Calu3 (cell line): Measurements from ENCODE around the gene CMTR1. TPM values are rescaled to one million over a fixed set of nuclear protein-coding genes. Genes with fewer than 3 reads are reported as not detected.

Experiments
- BruUV-seq: library from RNA; stranded (reverse); fragments of 400-500 nt; replicated peaks from 2 replicates; lab custom pipeline; 2021; lab: Mats Ljungman, UMichigan
- CTCF ChIA-PET: fragments of 300-600 bp; sonication (Branson Sonifier 250); formaldehyde crosslinking; loops from one replicate; lab custom pipeline; 2022; ENCODE audit warnings: antibody characterized with exemption; lab: Charles Lee
- DNase-seq: peaks from one replicate; pipeline ENCODE4 v3.0.0; 2022
- H3K27ac Mint-ChIP-seq: one replicate; pipeline ENCODE4 v1.8.0; 2022; ENCODE audit warnings: mixed read lengths; ENCODE audit not compliant: unreplicated experiment
- H3K27me3 Mint-ChIP-seq: one replicate; pipeline ENCODE4 v1.8.0; 2022; ENCODE audit warnings: mixed read lengths; ENCODE audit not compliant: unreplicated experiment
- H3K36me3 Mint-ChIP-seq: one replicate; pipeline ENCODE4 v1.8.0; 2022; ENCODE audit warnings: mild to moderate bottlenecking, moderate library complexity, mixed read lengths; ENCODE audit not compliant: insufficient read depth, unreplicated experiment
- H3K4me1 Mint-ChIP-seq: one replicate; pipeline ENCODE4 v1.8.0; 2022; ENCODE audit warnings: mild to moderate bottlenecking, low read depth, mixed read lengths; ENCODE audit not compliant: unreplicated experiment
- H3K4me3 Mint-ChIP-seq: one replicate; pipeline ENCODE4 v1.8.0; 2022; ENCODE audit warnings: mild to moderate bottlenecking, low read depth, moderate library complexity, mixed read lengths; ENCODE audit not compliant: unreplicated experiment
- H3K9me3 Mint-ChIP-seq: one replicate; pipeline ENCODE4 v1.8.0; 2022; ENCODE audit warnings: low read depth, mixed read lengths; ENCODE audit not compliant: unreplicated experiment
- CTCF ChIP-seq: fragments of 200-600 bp; IDR thresholded peaks from one replicate; pipeline ENCODE4 v1.8.0; 2022; ENCODE audit warnings: antibody characterized with exemption; ENCODE audit not compliant: unreplicated experiment
- intact Hi-C: fragments of 100-400 bp; cut with micrococcal nuclease; formaldehyde crosslinking; loops from one replicate; pipeline ENCODE4 v1.10.0; 2022; ENCODE audit not compliant: unreplicated experiment
- total RNA-seq: library from RNA; stranded (reverse); gene quantifications from 2 replicates; pipeline ENCODE4 v1.2.3, GENCODE V29; 2022

The CMTR1 gene
- total RNA-seq, 1 experiment from 2014 or later = 50.3 TPM

- Mint-ChIP-seq H3K9me3 (no peaks in the 10 kb centered on the region), H3K27me3 (no peaks in the 10 kb centered on the region), H3K36me3 (peaks cover 22% of the 10 kb centered on the region), H3K4me1 (no peaks in the 10 kb centered on the region), H3K27ac (no peak overlapping the region), H3K4me3 (no peak overlapping the region)
- CTCF ChIA-PET = no interaction called here
- no peak for DNase-seq
- BruUV-seq = no TSS peak
- TF ChIP-seq CTCF = no peak
- intact Hi-C loops = no loop called here
These were observed 53.3 kb downstream of the CMTR1 start for GRCh38 chr6:37486121-37486839.

GRCh38 chr6:37487591-37488380 lies 54.8 kb downstream of the CMTR1 start:
- TF ChIP-seq CTCF = no peak
- H3K27me3 Mint-ChIP-seq = no peaks in the 10 kb centered on the region
- no TSS peak for BruUV-seq

GRCh38 chr6:37488476-37488875 lies 55.5 kb downstream of the CMTR1 start:
- Mint-ChIP-seq H3K4me3 (no peak overlapping the region), H3K9me3 (no peaks in the 10 kb centered on the region), H3K36me3 (peaks cover 9% of the 10 kb centered on the region), H3K27ac (no peak overlapping the region), H3K4me1 (no peaks in the 10 kb centered on the region), H3K27me3 (no peaks in the 10 kb centered on the region)
- BruUV-seq = no TSS peak
- no peak for TF ChIP-seq CTCF
- CTCF ChIA-PET = no interaction called here
- DNase-seq = no peak
- intact Hi-C loops = no loop called here

More at GRCh38 chr6:37487591-37488380, 54.8 kb downstream of the CMTR1 start:
- CTCF ChIA-PET = interaction anchor here (0.7 kb wide), 1 partner anchor 95 kb away, joined by 3 read pairs; no protein-coding TSS in a partner anchor
- no peak for DNase-seq
- intact Hi-C loops = no loop called here
- Mint-ChIP-seq H3K4me3 (no peak overlapping the region), H3K36me3 (peaks cover 11% of the 10 kb centered on the region), H3K27ac (no peak overlapping the region), H3K4me1 (no peaks in the 10 kb centered on the region), H3K9me3 (no peaks in the 10 kb centered on the region)

- CTCF ChIA-PET = no interaction called here
- Mint-ChIP-seq H3K27ac (no peak overlapping the region), H3K4me3 (no peak overlapping the region), H3K36me3 (peaks cover 9% of the 10 kb centered on the region), H3K27me3 (no peaks in the 10 kb centered on the region), H3K4me1 (no peaks in the 10 kb centered on the region), H3K9me3 (no peaks in the 10 kb centered on the region)
- no TSS peak for BruUV-seq
- DNase-seq = no peak
- TF ChIP-seq CTCF = no peak
- intact Hi-C loops = no loop called here
These were observed 56.8 kb downstream of the CMTR1 start for GRCh38 chr6:37489697-37490336.
